ENCODE data around the gene SH2D5. TPM values are rescaled to one million over a fixed set of nuclear protein-coding genes. Genes with fewer than 3 reads are reported as not detected.
"Not testable (repeated sequence)": the region's sequence is repeated elsewhere in the genome, so short reads cannot be mapped to it uniquely, and the experiment has no call there.

SH2D5 gene
- polyA plus RNA-seq, 1 donor, result 0.22 TPM

- WGBS (ENCODE audit: insufficient coverage, low lambda C conversion rate), result 66% methylated on average over 2 of the region's 9 CpGs
- no peaks in the 10 kb centered on the region for H3K36me3 ChIP-seq (ENCODE audit: control insufficient read depth, insufficient read depth, low read length)
- no peaks in the 10 kb centered on the region for H3K4me1 ChIP-seq (ENCODE audit: control insufficient read depth, insufficient read depth, low read length)
- no peak overlapping the region for H3K27ac ChIP-seq (ENCODE audit: low read length)
- no peak for DNase-seq
- H3K4me3 ChIP-seq (ENCODE audit: low read length), result no peak overlapping the region
- H3K27me3 ChIP-seq (ENCODE audit: control insufficient read depth, insufficient read depth, low read length), result no peaks in the 10 kb centered on the region
- no peaks in the 10 kb centered on the region for H3K9me3 ChIP-seq (ENCODE audit: control insufficient read depth, low read depth, low read length)
Measured at GRCh38 chr1:20681999-20682398, 50.5 kb downstream of the SH2D5 start.

- Histone ChIP-seq H3K4me3 (ENCODE audit: low read length) (no peak overlapping the region), H3K36me3 (ENCODE audit: control insufficient read depth, insufficient read depth, low read length) (no peaks in the 10 kb centered on the region), H3K9me3 (ENCODE audit: control insufficient read depth, low read depth, low read length) (no peaks in the 10 kb centered on the region), H3K4me1 (ENCODE audit: control insufficient read depth, insufficient read depth, low read length) (no peaks in the 10 kb centered on the region), H3K27ac (ENCODE audit: low read length) (no peak overlapping the region), H3K27me3 (ENCODE audit: control insufficient read depth, insufficient read depth, low read length) (no peaks in the 10 kb centered on the region)
- no peak for DNase-seq
- 80% methylated on average over 2 of the region's 5 CpGs for WGBS (ENCODE audit: insufficient coverage, low lambda C conversion rate)
Measured at GRCh38 chr1:20680269-20680668, 52.2 kb downstream of the SH2D5 start.

- WGBS (ENCODE audit: insufficient coverage, low lambda C conversion rate), result 92% methylated on average over 2 of the region's 6 CpGs
- H3K4me1 ChIP-seq (ENCODE audit: control insufficient read depth, insufficient read depth, low read length), result no peaks in the 10 kb centered on the region
- H3K27ac ChIP-seq (ENCODE audit: low read length), result no peak overlapping the region
- no peak overlapping the region for H3K4me3 ChIP-seq (ENCODE audit: low read length)
- no peak for DNase-seq
- no peaks in the 10 kb centered on the region for H3K36me3 ChIP-seq (ENCODE audit: control insufficient read depth, insufficient read depth, low read length)
- no peaks in the 10 kb centered on the region for H3K27me3 ChIP-seq (ENCODE audit: control insufficient read depth, insufficient read depth, low read length)
- H3K9me3 ChIP-seq (ENCODE audit: control insufficient read depth, low read depth, low read length), result no peaks in the 10 kb centered on the region
Measured at GRCh38 chr1:20678599-20678998, 53.9 kb downstream of the SH2D5 start.

GRCh38 chr1:20673626-20674025 lies 58.9 kb downstream of the SH2D5 start:
- not testable (repeated sequence) for H3K27ac ChIP-seq (ENCODE audit: low read length); H3K4me3 ChIP-seq (ENCODE audit: low read length); H3K27me3 ChIP-seq (ENCODE audit: control insufficient read depth, insufficient read depth, low read length); DNase-seq; H3K36me3 ChIP-seq (ENCODE audit: control insufficient read depth, insufficient read depth, low read length); H3K4me1 ChIP-seq (ENCODE audit: control insufficient read depth, insufficient read depth, low read length); H3K9me3 ChIP-seq (ENCODE audit: control insufficient read depth, low read depth, low read length)
- WGBS (ENCODE audit: insufficient coverage, low lambda C conversion rate), result no CpG with 5 or more reads among the region's 11 CpGs

- no CpG with 5 or more reads among the region's 4 CpGs for WGBS (ENCODE audit: insufficient coverage, low lambda C conversion rate)
- DNase-seq, result no peak
- no peaks in the 10 kb centered on the region for H3K4me1 ChIP-seq (ENCODE audit: control insufficient read depth, insufficient read depth, low read length)
Measured at GRCh38 chr1:20672265-20672632, 60.3 kb downstream of the SH2D5 start.

GRCh38 chr1:20670936-20671335 lies 61.6 kb downstream of the SH2D5 start:
- H3K4me3 ChIP-seq (ENCODE audit: low read length), result no peak overlapping the region
- H3K36me3 ChIP-seq (ENCODE audit: control insufficient read depth, insufficient read depth, low read length), result no peaks in the 10 kb centered on the region
- no peak overlapping the region for H3K27ac ChIP-seq (ENCODE audit: low read length)
- no peaks in the 10 kb centered on the region for H3K4me1 ChIP-seq (ENCODE audit: control insufficient read depth, insufficient read depth, low read length)
- H3K9me3 ChIP-seq (ENCODE audit: control insufficient read depth, low read depth, low read length), result no peaks in the 10 kb centered on the region
- no peak for DNase-seq
- WGBS (ENCODE audit: insufficient coverage, low lambda C conversion rate), result no CpG with 5 or more reads among the region's 5 CpGs
- no peaks in the 10 kb centered on the region for H3K27me3 ChIP-seq (ENCODE audit: control insufficient read depth, insufficient read depth, low read length)

More at GRCh38 chr1:20672265-20672632, 60.3 kb downstream of the SH2D5 start:
- no peaks in the 10 kb centered on the region for H3K9me3 ChIP-seq (ENCODE audit: control insufficient read depth, low read depth, low read length)
- H3K27ac ChIP-seq (ENCODE audit: low read length), result no peak overlapping the region
- no peak overlapping the region for H3K4me3 ChIP-seq (ENCODE audit: low read length)
- H3K27me3 ChIP-seq (ENCODE audit: control insufficient read depth, insufficient read depth, low read length), result no peaks in the 10 kb centered on the region
- no peaks in the 10 kb centered on the region for H3K36me3 ChIP-seq (ENCODE audit: control insufficient read depth, insufficient read depth, low read length)

Other genes with a start within 250 kb of the SH2D5 start
- 194 TPM for gene CAMK2N1, start 246.5 kb downstream of the SH2D5 start, polyA plus RNA-seq
- 22.9 TPM for gene MUL1, start 224.6 kb downstream of the SH2D5 start, polyA plus RNA-seq
- 0.31 TPM for gene FAM43B, start 180.1 kb downstream of the SH2D5 start, polyA plus RNA-seq
- gene CDA, start 143.6 kb downstream of the SH2D5 start, polyA plus RNA-seq, result 0.64 TPM
- 36.3 TPM for gene PINK1, start 99.2 kb downstream of the SH2D5 start, polyA plus RNA-seq
- 201 TPM for gene DDOST, start 71.3 kb downstream of the SH2D5 start, polyA plus RNA-seq
- gene KIF17, start 14.7 kb downstream of the SH2D5 start, polyA plus RNA-seq, result 1.2 TPM
- gene HP1BP3, start 54.6 kb upstream of the SH2D5 start, polyA plus RNA-seq, result 247 TPM

Data from large intestine (tissue), 3 donors.